B cell (primary cell): ENCODE results near the gene SERPINA12. TPM values are rescaled to one million over a fixed set of nuclear protein-coding genes. Genes with fewer than 3 reads are reported as not detected.

ENCODE experiments used
- ATAC-seq: fragments of 200-7000 bp; cut with Tn5 transposase; one replicate; pipeline ENCODE4 v1.10.0; 2021; ENCODE audit warnings: low read depth, mild to moderate bottlenecking, moderate number of reproducible peaks, moderate library complexity
- CTCF ChIA-PET: fragments of 350-600 bp; sonication (Branson Sonifier 250); formaldehyde crosslinking; loops from one replicate; lab custom pipeline; 2021; ENCODE audit warnings: antibody characterized with exemption, inconsistent platforms; lab: Charles Lee
- POLR2A ChIA-PET: fragments of 350-600 bp; sonication (Branson Sonifier 250); formaldehyde crosslinking; loops from one replicate; lab custom pipeline; 2021; ENCODE audit warnings: antibody characterized with exemption; lab: Charles Lee
- DNase-seq: peaks from one replicate; pipeline ENCODE4 v3.0.0; 2013
- H2AFZ ChIP-seq: 2 replicates; pipeline ENCODE4 v1.6.1; 2012; ENCODE audit warnings: mild to moderate bottlenecking, low read depth, low read length; ENCODE audit not compliant: insufficient read depth, poor library complexity, severe bottlenecking
- H3K27ac ChIP-seq, 2 donors: 1 replicate in 1 of 2; 2 replicates in 1 of 2; pipeline ENCODE4 v1.5.1; 2012 to 2013; ENCODE audit warnings: low read length in 2 of 2, mild to moderate bottlenecking in 2 of 2, moderate library complexity in 1 of 2
- H3K27me3 ChIP-seq, 4 experiments: fragments of 200-600 bp in 1 of 4; sonication (generic) in 1 of 4; replicated peaks in 1 of 4; 1 replicate in 2 of 4; 2 replicates in 2 of 4; pipeline versions ENCODE4 v1.6.1 to v1.7.0; 2013 to 2016; ENCODE audit warnings: low read length in 3 of 4, mild to moderate bottlenecking in 2 of 4, mixed read lengths in 1 of 4, moderate library complexity in 1 of 4; ENCODE audit not compliant: insufficient read depth in 4 of 4, control insufficient read depth in 3 of 4; ENCODE audit errors: control extremely low read depth in 1 of 4
- H3K36me3 ChIP-seq, 2 experiments: replicated peaks in 1 of 2; 1 replicate in 1 of 2; 2 replicates in 1 of 2; pipeline versions ENCODE4 v1.6.1 to v1.7.1; 2013; ENCODE audit warnings: low read length in 1 of 2; ENCODE audit not compliant: insufficient read depth in 2 of 2, control insufficient read depth in 1 of 2; ENCODE audit errors: control extremely low read depth in 1 of 2, extremely low read depth in 1 of 2
- H3K4me1 ChIP-seq, 2 donors: fragments of 200-600 bp in 1 of 2; sonication (generic) in 1 of 2; 1 replicate in 1 of 2; 2 replicates in 1 of 2; pipeline versions ENCODE4 v1.5.1 to v1.6.1; 2013 to 2017; ENCODE audit warnings: low read length in 2 of 2; ENCODE audit not compliant: control insufficient read depth in 2 of 2, insufficient read depth in 2 of 2
- H3K4me2 ChIP-seq: replicated peaks from 2 replicates; pipeline ENCODE3; 2012; ENCODE audit warnings: mild to moderate bottlenecking, low read depth, low read length; ENCODE audit not compliant: poor library complexity, severe bottlenecking
- H3K4me3 ChIP-seq, 5 experiments: fragments of 200-600 bp in 1 of 5; sonication (generic) in 1 of 5; 1 replicate in 3 of 5; 2 replicates in 2 of 5; pipeline versions ENCODE4 v1.5.1 to v1.7.0; 2011 to 2016; ENCODE audit warnings: low read length in 4 of 5, mild to moderate bottlenecking in 4 of 5, low read depth in 2 of 5, control low read depth in 1 of 5, moderate library complexity in 1 of 5; ENCODE audit not compliant: insufficient read depth in 1 of 5; ENCODE audit errors: control extremely low read depth in 1 of 5, extremely low read depth in 1 of 5
- H3K79me2 ChIP-seq: fragments of 200-600 bp; sonication (generic); one replicate; pipeline ENCODE4 v1.6.0; 2016; ENCODE audit warnings: low read length; ENCODE audit not compliant: control insufficient read depth, insufficient read depth
- H3K9ac ChIP-seq: fragments of 200-600 bp; sonication (generic); 2 replicates; pipeline ENCODE4 v1.6.1; 2017; ENCODE audit warnings: mild to moderate bottlenecking, low read length, moderate library complexity
- H3K9me3 ChIP-seq, 3 donors: one replicate each; pipeline versions ENCODE4 v1.6.1 to v1.7.1; 2013; ENCODE audit warnings: low read length in 2 of 3; ENCODE audit not compliant: control insufficient read depth in 2 of 3, insufficient read depth in 1 of 3; ENCODE audit errors: control extremely low read depth in 1 of 3
- H4K20me1 ChIP-seq: 2 replicates; pipeline ENCODE4 v1.6.0; 2012; ENCODE audit warnings: mild to moderate bottlenecking, low read length; ENCODE audit not compliant: insufficient read depth, control insufficient read depth, poor library complexity, severe bottlenecking
- H3K27ac Mint-ChIP-seq: one replicate; pipeline ENCODE4 v1.8.0; 2021; ENCODE audit warnings: mixed read lengths
- H3K27me3 Mint-ChIP-seq: one replicate; pipeline ENCODE4 v1.8.0; 2021; ENCODE audit warnings: mixed read lengths
- H3K4me1 Mint-ChIP-seq: one replicate; pipeline ENCODE4 v1.8.0; 2021; ENCODE audit warnings: mixed read lengths
- H3K4me3 Mint-ChIP-seq: one replicate; pipeline ENCODE4 v1.8.0; 2021; ENCODE audit warnings: mixed read lengths
- H3K9me3 Mint-ChIP-seq: one replicate; pipeline ENCODE4 v1.8.0; 2022; ENCODE audit warnings: mixed read lengths; ENCODE audit not compliant: insufficient read depth
- EZH2 ChIP-seq: IDR thresholded peaks from 2 replicates; pipeline ENCODE4 v1.6.1; 2012; ENCODE audit warnings: borderline replicate concordance, low read depth, mild to moderate bottlenecking, moderate library complexity, low read length; ENCODE audit not compliant: insufficient read depth, poor library complexity, severe bottlenecking
- WGBS: methylation state at CpG from one replicate; pipeline ENCODE4 v1.1.5; 2013; ENCODE audit warnings: missing lambda C conversion rate; ENCODE audit not compliant: insufficient coverage; 5-methylcytosine and 5-hydroxymethylcytosine counted together
- intact Hi-C: fragments of 100-400 bp; cut with micrococcal nuclease; formaldehyde crosslinking; loops from one replicate; pipeline ENCODE4 v1.10.0; 2022
- polyA plus RNA-seq: library from polyadenylated mRNA; depleted of rRNA; stranded (reverse); fragments of >200 nt; gene quantifications from 2 replicates; pipeline ENCODE4 v1.2.3, GENCODE V29; 2012
- total RNA-seq, 2 donors: library from RNA; stranded (reverse); fragments of 120-200 nt in 1 of 2; gene quantifications; 1 replicate in 1 of 2; 2 replicates in 1 of 2; pipeline versions ENCODE4 v1.2.3 to v1.2.4, GENCODE V29; 2013 to 2022
- TF ChIP-seq, protein P1 (sequence below): fragments of 200-600 bp; IDR thresholded peaks from one replicate; pipeline ENCODE4 v1.8.0; 2022; ENCODE audit warnings: antibody characterized with exemption, mild to moderate bottlenecking

SERPINA12 gene
- total and polyA plus RNA-seq, 2 donors (not counting 1 experiment from before 2014, with no cell fraction given): not detected

GRCh38 chr14:94536836-94537235 is 27.6 kb upstream of the SERPINA12 start:
- intact Hi-C loops: no loop called here
- no peaks in the 10 kb centered on the region for H3K4me1 ChIP-seq
- H3K4me1 Mint-ChIP-seq: peaks cover 4% of the 10 kb centered on the region
- ChIA-PET POLR2A (no interaction called here), CTCF (no interaction called here)
- H3K9me3 Mint-ChIP-seq: no peaks in the 10 kb centered on the region
- H3K27ac ChIP-seq: no peak overlapping the region
- TF ChIP-seq, protein P1, sequence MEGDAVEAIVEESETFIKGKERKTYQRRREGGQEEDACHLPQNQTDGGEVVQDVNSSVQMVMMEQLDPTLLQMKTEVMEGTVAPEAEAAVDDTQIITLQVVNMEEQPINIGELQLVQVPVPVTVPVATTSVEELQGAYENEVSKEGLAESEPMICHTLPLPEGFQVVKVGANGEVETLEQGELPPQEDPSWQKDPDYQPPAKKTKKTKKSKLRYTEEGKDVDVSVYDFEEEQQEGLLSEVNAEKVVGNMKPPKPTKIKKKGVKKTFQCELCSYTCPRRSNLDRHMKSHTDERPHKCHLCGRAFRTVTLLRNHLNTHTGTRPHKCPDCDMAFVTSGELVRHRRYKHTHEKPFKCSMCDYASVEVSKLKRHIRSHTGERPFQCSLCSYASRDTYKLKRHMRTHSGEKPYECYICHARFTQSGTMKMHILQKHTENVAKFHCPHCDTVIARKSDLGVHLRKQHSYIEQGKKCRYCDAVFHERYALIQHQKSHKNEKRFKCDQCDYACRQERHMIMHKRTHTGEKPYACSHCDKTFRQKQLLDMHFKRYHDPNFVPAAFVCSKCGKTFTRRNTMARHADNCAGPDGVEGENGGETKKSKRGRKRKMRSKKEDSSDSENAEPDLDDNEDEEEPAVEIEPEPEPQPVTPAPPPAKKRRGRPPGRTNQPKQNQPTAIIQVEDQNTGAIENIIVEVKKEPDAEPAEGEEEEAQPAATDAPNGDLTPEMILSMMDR: no peak
- no peak for TF ChIP-seq EZH2
- H3K9ac ChIP-seq: no peak overlapping the region
- H3K79me2 ChIP-seq: no peaks in the 10 kb centered on the region
- H3K4me2 ChIP-seq: no peak overlapping the region
- H3K27me3 Mint-ChIP-seq: peaks cover 8% of the 10 kb centered on the region
- no peak overlapping the region for H3K27ac Mint-ChIP-seq
- H3K9me3 ChIP-seq: peaks cover 0 to 8% (median 0%) of the 10 kb centered on the region in 3 donors
- no peak for ATAC-seq
- no peak overlapping the region for H3K4me3 Mint-ChIP-seq
- no peaks in the 10 kb centered on the region for H3K27me3 ChIP-seq
- no peaks in the 10 kb centered on the region for H4K20me1 ChIP-seq
- H3K4me3 ChIP-seq: no peak overlapping the region
- no peak overlapping the region for H2AFZ ChIP-seq
- 53% methylated on average over 2 of the region's 2 CpGs for WGBS
- DNase-seq: no peak
- H3K36me3 ChIP-seq: no peaks in the 10 kb centered on the region

DNA sequence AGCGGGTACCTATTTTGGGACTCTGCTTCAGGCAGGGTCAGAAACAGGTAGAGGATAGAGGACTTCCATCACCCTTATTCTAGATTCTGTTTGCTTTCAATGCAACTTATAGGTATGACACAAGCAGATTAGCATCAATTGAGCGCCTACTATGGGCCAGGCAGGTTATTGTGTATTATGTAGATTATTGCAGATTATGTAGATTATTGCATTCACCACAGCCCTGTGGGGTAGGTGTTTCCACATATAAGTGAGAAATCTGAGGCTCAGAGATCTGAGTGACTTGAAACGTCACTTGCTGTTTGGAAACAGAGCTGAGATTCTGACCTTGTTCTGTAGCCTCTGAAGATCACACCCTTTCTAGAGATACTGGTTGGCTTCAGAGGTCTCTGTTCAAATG is 26.2 kb upstream of the SERPINA12 start:
- Histone ChIP-seq H3K4me3 (no peak overlapping the region), H3K9ac (no peak overlapping the region), H4K20me1 (no peaks in the 10 kb centered on the region), H3K36me3 (no peaks in the 10 kb centered on the region), H3K79me2 (no peaks in the 10 kb centered on the region), H3K4me2 (no peak overlapping the region), H2AFZ (no peak overlapping the region), H3K27ac (no peak overlapping the region), H3K4me1 (no peaks in the 10 kb centered on the region), H3K9me3 (peaks cover 0 to 8% (median 0%) of the 10 kb centered on the region in 3 donors), H3K27me3 (no peaks in the 10 kb centered on the region)
- Mint-ChIP-seq H3K4me3 (no peak overlapping the region), H3K27me3 (peaks cover 10% of the 10 kb centered on the region), H3K9me3 (no peaks in the 10 kb centered on the region), H3K4me1 (peaks cover 4% of the 10 kb centered on the region), H3K27ac (no peak overlapping the region)
- intact Hi-C loops: no loop called here
- 56% methylated on average over 1 of the region's 3 CpGs for WGBS
- ChIA-PET CTCF (interaction anchor here (1.5 kb wide), 1 partner anchor 14 kb away, joined by 3 read pairs; no protein-coding TSS in a partner anchor), POLR2A (no interaction called here)
- no peak for ATAC-seq
- no peak for TF ChIP-seq EZH2
- TF ChIP-seq, protein P1: no peak
- DNase-seq: no peak
